IgD-negative memory B cell (primary cell): ENCODE measurements around the gene SPAG16. TPM values are rescaled to one million over a fixed set of nuclear protein-coding genes. Genes with fewer than 3 reads are reported as not detected.
"Not testable (repeated sequence)": the region's sequence is repeated elsewhere in the genome, so short reads cannot be mapped to it uniquely, and the experiment has no call there.

Experiments
- H3K27ac Mint-ChIP-seq, 3 donors: one replicate each; pipeline ENCODE4 v1.8.0; 2020 to 2022; ENCODE audit warnings: mild to moderate bottlenecking in 3 of 3, mixed read lengths in 3 of 3, moderate library complexity in 1 of 3
- H3K27me3 Mint-ChIP-seq: one replicate; pipeline ENCODE4 v1.8.0; 2021; ENCODE audit warnings: mixed read lengths
- H3K36me3 Mint-ChIP-seq: one replicate; pipeline ENCODE4 v1.8.0; 2020; ENCODE audit warnings: mild to moderate bottlenecking, mixed read lengths
- H3K4me1 Mint-ChIP-seq, 3 donors: one replicate each; pipeline ENCODE4 v1.8.0; 2020 to 2022; ENCODE audit warnings: mixed read lengths in 3 of 3, mild to moderate bottlenecking in 1 of 3
- H3K4me3 Mint-ChIP-seq, 4 donors: one replicate each; pipeline ENCODE4 v1.8.0; 2020 to 2022; ENCODE audit warnings: mild to moderate bottlenecking in 4 of 4, mixed read lengths in 4 of 4, moderate library complexity in 3 of 4
- H3K9me3 Mint-ChIP-seq, 3 donors: one replicate each; pipeline ENCODE4 v1.8.0; 2020 to 2021; ENCODE audit warnings: mixed read lengths in 3 of 3, mild to moderate bottlenecking in 1 of 3
- polyA plus RNA-seq: library from polyadenylated mRNA; unstranded; fragments of 300-500 nt; fragmentation: Illumina TruSeq; gene quantifications from one replicate; pipeline ENCODE4 v1.2.3, GENCODE V29; 2021

Gene SPAG16
- polyA plus RNA-seq, 1 donor from 2014 or later, result 9.1 TPM

GRCh38 chr2:213868526-213868925, 584.3 kb downstream of the SPAG16 start:
- Mint-ChIP-seq H3K9me3 (no peaks in the 10 kb centered on the region), H3K27ac (no peak overlapping the region), H3K27me3 (no peaks in the 10 kb centered on the region), H3K4me3 (no peak overlapping the region), H3K4me1 (no peaks in the 10 kb centered on the region), H3K36me3 (no peaks in the 10 kb centered on the region)

GRCh38 chr2:213885485-213885884, 601.2 kb downstream of the SPAG16 start:
- Mint-ChIP-seq H3K4me3 (no peak overlapping the region), H3K27ac (no peak overlapping the region), H3K4me1 (no peaks in the 10 kb centered on the region), H3K36me3 (peaks cover 2% of the 10 kb centered on the region), H3K9me3 (peaks cover 0 to 3% (median 2%) of the 10 kb centered on the region in 3 donors), H3K27me3 (no peaks in the 10 kb centered on the region)

GRCh38 chr2:213914510-213914909, 630.2 kb downstream of the SPAG16 start:
- Mint-ChIP-seq H3K9me3 (peaks cover 2 to 6% (median 2%) of the 10 kb centered on the region in 3 donors), H3K36me3 (no peaks in the 10 kb centered on the region), H3K27me3 (no peaks in the 10 kb centered on the region), H3K4me3 (no peak overlapping the region), H3K4me1 (no peaks in the 10 kb centered on the region), H3K27ac (no peak overlapping the region)

- Mint-ChIP-seq H3K36me3 (peaks cover 2% of the 10 kb centered on the region), H3K27ac (no peak overlapping the region), H3K4me3 (no peak overlapping the region), H3K4me1 (peaks cover 0 to 2% (median 0%) of the 10 kb centered on the region in 3 donors), H3K27me3 (no peaks in the 10 kb centered on the region), H3K9me3 (peaks cover 5 to 25% (median 8%) of the 10 kb centered on the region in 3 donors)
Observed at GRCh38 chr2:213920014-213920413, 635.8 kb downstream of the SPAG16 start.

- H3K4me1 Mint-ChIP-seq, result peaks cover 0 to 2% (median 0%) of the 10 kb centered on the region in 3 donors
- no peak overlapping the region for H3K4me3 Mint-ChIP-seq
- H3K36me3 Mint-ChIP-seq, result peaks cover 2% of the 10 kb centered on the region
- peaks cover 5 to 22% (median 7%) of the 10 kb centered on the region in 3 donors for H3K9me3 Mint-ChIP-seq
- H3K27me3 Mint-ChIP-seq, result no peaks in the 10 kb centered on the region
- H3K27ac Mint-ChIP-seq, result no peak overlapping the region
Observed at GRCh38 chr2:213923543-213923942, 639.3 kb downstream of the SPAG16 start.

GRCh38 chr2:213934560-213934959, 650.3 kb downstream of the SPAG16 start:
- H3K36me3 Mint-ChIP-seq, result no peaks in the 10 kb centered on the region
- no peaks in the 10 kb centered on the region for H3K9me3 Mint-ChIP-seq
- H3K4me1 Mint-ChIP-seq, result no peaks in the 10 kb centered on the region
- no peak overlapping the region for H3K4me3 Mint-ChIP-seq
- no peaks in the 10 kb centered on the region for H3K27me3 Mint-ChIP-seq
- H3K27ac Mint-ChIP-seq, result no peak overlapping the region

- peaks cover 0 to 1% (median 0%) of the 10 kb centered on the region in 3 donors for H3K9me3 Mint-ChIP-seq
- H3K36me3 Mint-ChIP-seq, result no peaks in the 10 kb centered on the region
- H3K27ac Mint-ChIP-seq, result no peak overlapping the region
- no peak overlapping the region for H3K4me3 Mint-ChIP-seq
- peaks cover 0 to 2% (median 0%) of the 10 kb centered on the region in 3 donors for H3K4me1 Mint-ChIP-seq
- H3K27me3 Mint-ChIP-seq, result peaks cover 1% of the 10 kb centered on the region
Observed at GRCh38 chr2:213958086-213958485, 673.8 kb downstream of the SPAG16 start.

GRCh38 chr2:213959589-213959988, 675.3 kb downstream of the SPAG16 start:
- Mint-ChIP-seq H3K36me3 (no peaks in the 10 kb centered on the region), H3K4me3 (no peak overlapping the region), H3K4me1 (peaks cover 0 to 2% (median 0%) of the 10 kb centered on the region in 3 donors), H3K9me3 (peaks cover 0 to 1% (median 0%) of the 10 kb centered on the region in 3 donors), H3K27ac (no peak overlapping the region), H3K27me3 (peaks cover 1% of the 10 kb centered on the region)

- no peak overlapping the region for H3K27ac Mint-ChIP-seq
- no peaks in the 10 kb centered on the region for H3K27me3 Mint-ChIP-seq
- H3K4me1 Mint-ChIP-seq, result no peaks in the 10 kb centered on the region
- no peaks in the 10 kb centered on the region for H3K36me3 Mint-ChIP-seq
- peaks cover 0 to 3% (median 0%) of the 10 kb centered on the region in 3 donors for H3K9me3 Mint-ChIP-seq
- H3K4me3 Mint-ChIP-seq, result peak overlapping the region in 1 of 4 donors; percentile 46
Observed at GRCh38 chr2:213971536-213971935, 687.3 kb downstream of the SPAG16 start.

- H3K36me3 Mint-ChIP-seq, result no peaks in the 10 kb centered on the region
- no peaks in the 10 kb centered on the region for H3K9me3 Mint-ChIP-seq
- H3K4me3 Mint-ChIP-seq, result no peak overlapping the region
- H3K4me1 Mint-ChIP-seq, result no peaks in the 10 kb centered on the region
- H3K27ac Mint-ChIP-seq, result no peak overlapping the region
- H3K27me3 Mint-ChIP-seq, result no peaks in the 10 kb centered on the region
Observed at GRCh38 chr2:213980883-213981282, 696.6 kb downstream of the SPAG16 start.

GRCh38 chr2:213989207-213989606, 704.9 kb downstream of the SPAG16 start:
- Mint-ChIP-seq H3K27ac (no peak overlapping the region), H3K9me3 (peaks cover 0 to 3% (median 2%) of the 10 kb centered on the region in 3 donors), H3K4me1 (no peaks in the 10 kb centered on the region), H3K4me3 (no peak overlapping the region), H3K36me3 (no peaks in the 10 kb centered on the region), H3K27me3 (no peaks in the 10 kb centered on the region)

GRCh38 chr2:213991453-213992108, 707.3 kb downstream of the SPAG16 start:
- no peaks in the 10 kb centered on the region for H3K36me3 Mint-ChIP-seq
- H3K9me3 Mint-ChIP-seq, result peaks cover 0 to 3% (median 2%) of the 10 kb centered on the region in 3 donors
- H3K4me3 Mint-ChIP-seq, result no peak overlapping the region
- H3K27me3 Mint-ChIP-seq, result no peaks in the 10 kb centered on the region
- H3K27ac Mint-ChIP-seq, result no peak overlapping the region
- no peaks in the 10 kb centered on the region for H3K4me1 Mint-ChIP-seq

- no peak overlapping the region for H3K27ac Mint-ChIP-seq
- peaks cover 3 to 4% (median 3%) of the 10 kb centered on the region in 3 donors for H3K9me3 Mint-ChIP-seq
- no peaks in the 10 kb centered on the region for H3K27me3 Mint-ChIP-seq
- H3K4me3 Mint-ChIP-seq, result no peak overlapping the region
- H3K36me3 Mint-ChIP-seq, result no peaks in the 10 kb centered on the region
- H3K4me1 Mint-ChIP-seq, result peaks cover 0 to 2% (median 0%) of the 10 kb centered on the region in 3 donors
Observed at GRCh38 chr2:213995400-213996105, 711.3 kb downstream of the SPAG16 start.

GRCh38 chr2:213998976-213999375, 714.7 kb downstream of the SPAG16 start:
- H3K4me3 Mint-ChIP-seq, H3K27ac Mint-ChIP-seq, H3K4me1 Mint-ChIP-seq, H3K36me3 Mint-ChIP-seq, H3K27me3 Mint-ChIP-seq, H3K9me3 Mint-ChIP-seq: not testable (repeated sequence)

GRCh38 chr2:214004463-214004862, 720.2 kb downstream of the SPAG16 start:
- H3K4me1 Mint-ChIP-seq, result no peaks in the 10 kb centered on the region
- peaks cover 0 to 3% (median under 1%) of the 10 kb centered on the region in 3 donors for H3K9me3 Mint-ChIP-seq
- no peak overlapping the region for H3K4me3 Mint-ChIP-seq
- no peaks in the 10 kb centered on the region for H3K36me3 Mint-ChIP-seq
- H3K27me3 Mint-ChIP-seq, result no peaks in the 10 kb centered on the region
- H3K27ac Mint-ChIP-seq, result no peak overlapping the region

- H3K27me3 Mint-ChIP-seq, result no peaks in the 10 kb centered on the region
- H3K36me3 Mint-ChIP-seq, result no peaks in the 10 kb centered on the region
- H3K9me3 Mint-ChIP-seq, result peaks cover 0 to 3% (median 0%) of the 10 kb centered on the region in 3 donors
- no peaks in the 10 kb centered on the region for H3K4me1 Mint-ChIP-seq
- H3K27ac Mint-ChIP-seq, result no peak overlapping the region
- H3K4me3 Mint-ChIP-seq, result no peak overlapping the region
Observed at GRCh38 chr2:214005337-214005736, 721.1 kb downstream of the SPAG16 start.
